GM12864 (cell line): ENCODE results near the gene STK17A.

ENCODE experiments used
- DNase-seq: peaks from one replicate; pipeline ENCODE4 v3.0.0-alpha.2; 2011; ENCODE audit warnings: low read depth
- H3K4me3 ChIP-seq: 2 replicates; pipeline ENCODE4 v1.5.1; 2011; ENCODE audit warnings: mild to moderate bottlenecking, low read depth, low read length, control low read depth
- CTCF ChIP-seq: IDR thresholded peaks from 2 replicates; pipeline ENCODE4 v1.5.1; 2011; ENCODE audit warnings: low read depth, mild to moderate bottlenecking, moderate library complexity, low read length, control low read depth, inconsistent platforms; ENCODE audit errors: missing control alignments

STK17A gene

GRCh38 chr7:43588477-43589132 is 5.7 kb downstream of the STK17A start:
- peak overlapping the region; percentile 24 for H3K4me3 ChIP-seq
- no peak for TF ChIP-seq CTCF

GRCh38 chr7:43589133-43589478 is 6.2 kb downstream of the STK17A start:
- H3K4me3 ChIP-seq = no peak overlapping the region; the same call in 1 of the 2 replicates
- DNase-seq = no peak
- no peak for TF ChIP-seq CTCF

More at GRCh38 chr7:43588477-43589132, 5.7 kb downstream of the STK17A start:
- DNase-seq = no peak

GRCh38 chr7:43589728-43590127 is 6.8 kb downstream of the STK17A start:
- H3K4me3 ChIP-seq = peak overlapping the region; percentile 25
- no peak for DNase-seq
- no peak for TF ChIP-seq CTCF

- H3K4me3 ChIP-seq = no peak overlapping the region; the same call in 1 of the 2 replicates
- no peak for TF ChIP-seq CTCF
- peak; percentile 85 for DNase-seq
These were observed 8.1 kb downstream of the STK17A start for GRCh38 chr7:43590862-43591557.

- no peak for TF ChIP-seq CTCF
- DNase-seq = no peak
- no peak overlapping the region; the same call in 1 of the 2 replicates for H3K4me3 ChIP-seq
These were observed 8.8 kb downstream of the STK17A start for GRCh38 chr7:43591558-43592180.

GRCh38 chr7:43592326-43592725 is 9.4 kb downstream of the STK17A start:
- DNase-seq = no peak
- TF ChIP-seq CTCF = no peak
- H3K4me3 ChIP-seq = no peak overlapping the region
